BLaER1 treated with 17β-estradiol and CSF1 and Interleukin-3, amounts not matched to agents 10 nM and 100 nM (cell line): Measurements from ENCODE around the gene VGLL4.

Source experiments
- H3K27ac ChIP-seq, 11 experiments: shearing (Covaris generic); formaldehyde crosslinking; 2 replicates each; pipeline ENCODE4 v1.8.1; 2022
- H3K27me3 ChIP-seq, 11 experiments: shearing (Covaris generic); formaldehyde crosslinking; 2 replicates each; pipeline ENCODE4 v1.8.1; 2022
- H3K36me3 ChIP-seq, 11 experiments: shearing (Covaris generic); formaldehyde crosslinking; 2 replicates each; pipeline ENCODE4 v1.8.1; 2022
- H3K4me1 ChIP-seq, 10 experiments: shearing (Covaris generic); formaldehyde crosslinking; 2 replicates each; pipeline ENCODE4 v1.8.1; 2022
- H3K4me2 ChIP-seq, 11 experiments: shearing (Covaris generic); formaldehyde crosslinking; 2 replicates each; pipeline ENCODE4 v1.8.1; 2022
- H3K4me3 ChIP-seq, 10 experiments: shearing (Covaris generic); formaldehyde crosslinking; 2 replicates each; pipeline ENCODE4 v1.8.1; 2022
- H3K9ac ChIP-seq, 11 experiments: shearing (Covaris generic); formaldehyde crosslinking; 2 replicates each; pipeline ENCODE4 v1.8.1; 2022
- H3K9me3 ChIP-seq, 11 experiments: shearing (Covaris generic); formaldehyde crosslinking; replicated peaks in 1 of 11; 2 replicates each; pipeline ENCODE4 v1.8.1; 2022
- H4K20me1 ChIP-seq, 11 experiments: shearing (Covaris generic); formaldehyde crosslinking; 2 replicates each; pipeline ENCODE4 v1.8.1; 2022
- Cebpa-rat ChIP-seq, 11 experiments: shearing (Covaris generic); IDR thresholded peaks; 2 replicates each; pipeline ENCODE4 v1.8.1; 2022

The VGLL4 gene

GRCh38 chr3:11543948-11544387, 99.7 kb downstream of the VGLL4 start:
- Histone ChIP-seq H3K27ac (peak overlapping the region in 1 of 11 experiments; percentile 22; a peak in 1 of 22 replicates), H3K27me3 (no peaks in the 10 kb centered on the region), H3K36me3 (peaks cover 0 to 37% (median 5%) of the 10 kb centered on the region in 11 experiments; a peak in 6 of 22 replicates), H3K4me1 (peaks cover 17 to 51% (median 24%) of the 10 kb centered on the region in 10 experiments), H3K4me3 (no peak overlapping the region), H3K9ac (peak overlapping the region in 5 of 11 experiments; percentile 5 to 53 (median 33); a peak in 3 of 22 replicates), H3K4me2 (peak overlapping the region; percentile 31 to 81 (median 54); a peak in 21 of 22 replicates), H4K20me1 (peaks cover 3 to 96% (median 47%) of the 10 kb centered on the region in 11 experiments; a peak in 19 of 22 replicates), H3K9me3 (no peaks in the 10 kb centered on the region)
- TF ChIP-seq Cebpa-rat (IDR thresholded peaks at IDR 0.05) = no peak

GRCh38 chr3:11543141-11543947, 100.4 kb downstream of the VGLL4 start:
- Histone ChIP-seq H3K4me3 (no peak overlapping the region), H3K27ac (no peak overlapping the region), H3K36me3 (peaks cover 0 to 37% (median 5%) of the 10 kb centered on the region in 11 experiments; a peak in 6 of 22 replicates), H3K9ac (no peak overlapping the region; a peak in 1 of 22 replicates), H4K20me1 (peaks cover 3 to 96% (median 45%) of the 10 kb centered on the region in 11 experiments; a peak in 19 of 22 replicates), H3K9me3 (no peaks in the 10 kb centered on the region), H3K4me1 (peaks cover 11 to 45% (median 20%) of the 10 kb centered on the region in 10 experiments), H3K27me3 (no peaks in the 10 kb centered on the region), H3K4me2 (peak overlapping the region in 4 of 11 experiments; percentile 53 to 81 (median 74); a peak in 7 of 22 replicates)
- no peak for TF ChIP-seq Cebpa-rat (IDR thresholded peaks at IDR 0.05)

DNA sequence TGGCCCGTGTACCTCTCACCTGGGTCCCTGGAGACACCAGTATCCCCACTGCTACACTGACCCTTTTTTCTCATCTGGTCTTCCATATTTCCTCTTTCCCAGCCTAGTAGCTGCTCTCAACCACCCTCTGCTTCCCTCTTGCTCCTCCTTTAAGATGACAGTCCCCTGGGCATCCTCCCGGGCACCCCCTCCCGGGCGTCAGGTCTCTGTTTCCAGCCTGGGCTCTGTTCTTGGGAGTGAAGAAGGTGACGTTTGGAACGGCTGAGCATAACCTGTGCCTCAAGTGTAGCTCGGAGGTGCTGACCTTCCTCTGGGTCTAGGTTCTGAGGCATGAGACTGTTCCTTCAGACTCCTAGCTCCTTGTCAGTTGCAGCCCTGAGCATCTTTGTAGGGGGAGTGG, 101.2 kb downstream of the VGLL4 start:
- H3K36me3 ChIP-seq = peaks cover 0 to 42% (median 0%) of the 10 kb centered on the region in 11 experiments; a peak in 5 of 22 replicates
- H3K4me3 ChIP-seq = no peak overlapping the region
- H3K4me1 ChIP-seq = peaks cover 14 to 38% (median 24%) of the 10 kb centered on the region in 10 experiments
- H3K27me3 ChIP-seq = no peaks in the 10 kb centered on the region
- no peak for TF ChIP-seq Cebpa-rat (IDR thresholded peaks at IDR 0.05)
- H3K4me2 ChIP-seq = peak overlapping the region in 1 of 11 experiments; percentile 81; a peak in 1 of 22 replicates
- H4K20me1 ChIP-seq = peaks cover 3 to 96% (median 45%) of the 10 kb centered on the region in 11 experiments; a peak in 19 of 22 replicates
- no peak overlapping the region for H3K27ac ChIP-seq
- no peaks in the 10 kb centered on the region for H3K9me3 ChIP-seq
- H3K9ac ChIP-seq = no peak overlapping the region

DNA sequence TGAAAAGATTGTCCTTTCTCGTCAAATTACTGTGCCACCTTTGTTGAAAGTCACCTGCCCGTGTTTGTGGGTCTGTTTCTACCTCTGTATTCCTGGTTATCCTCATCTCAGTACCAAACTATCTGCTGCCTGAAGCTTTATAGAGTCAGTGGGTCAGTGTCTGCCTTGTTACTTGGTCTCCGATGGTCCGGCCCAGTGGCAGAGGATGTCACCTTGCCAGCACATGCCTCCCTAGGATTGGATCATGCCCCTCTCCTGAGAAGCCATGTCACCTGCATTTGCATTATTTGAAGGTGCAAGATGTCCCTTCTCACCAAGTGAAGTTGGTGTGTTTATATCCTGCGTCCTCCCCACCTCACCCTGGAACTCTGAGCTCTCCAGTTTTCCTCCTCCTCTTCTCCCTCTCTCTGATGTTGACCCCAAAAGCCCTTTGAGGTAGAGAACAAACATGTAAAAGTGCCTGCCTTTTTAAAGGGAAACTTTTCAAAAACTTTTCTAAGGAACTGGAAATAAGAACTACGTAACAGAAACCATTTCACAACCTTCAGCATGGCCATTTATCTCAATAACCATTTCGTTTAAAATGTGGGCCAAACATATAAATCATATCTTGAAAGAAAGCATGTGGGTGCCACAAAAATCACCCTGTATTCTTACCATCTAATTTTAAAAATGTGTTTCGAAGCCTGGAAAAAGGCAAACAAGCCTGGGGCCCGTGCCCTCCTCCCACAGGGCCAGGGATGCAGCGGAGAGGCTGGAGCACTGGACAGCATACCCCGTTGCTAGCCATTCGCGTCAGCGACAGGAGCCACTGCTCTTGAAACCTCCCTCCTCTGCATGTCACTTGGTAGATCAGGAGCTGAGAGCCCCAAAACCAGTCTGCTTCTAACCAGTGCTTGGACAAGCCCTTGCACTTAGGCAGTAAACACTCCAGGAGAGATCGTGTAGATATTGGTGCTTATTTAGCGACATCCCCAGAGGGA, 102.1 kb downstream of the VGLL4 start:
- Histone ChIP-seq H3K36me3 (peaks cover 0 to 42% (median 0%) of the 10 kb centered on the region in 11 experiments; a peak in 4 of 22 replicates), H3K27me3 (no peaks in the 10 kb centered on the region)

DNA sequence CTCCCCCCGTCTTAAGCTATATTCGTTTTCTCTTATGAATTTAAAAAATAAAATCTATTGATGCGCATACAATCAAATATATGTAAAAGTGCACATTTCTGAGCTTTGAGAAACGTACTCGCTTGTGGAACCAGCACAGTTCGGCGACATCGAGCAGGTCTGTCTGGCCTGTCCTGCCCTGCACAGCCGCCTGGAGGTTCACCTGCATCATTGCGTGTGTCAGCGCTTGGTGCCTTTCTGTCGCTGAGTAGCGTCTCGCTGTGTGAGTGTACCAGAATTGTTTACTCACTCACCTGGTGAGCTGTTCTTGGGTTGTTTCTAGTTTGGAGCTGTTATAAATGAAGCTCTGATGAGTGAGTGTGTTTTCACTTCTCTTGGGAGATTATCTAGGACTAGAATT, 104.0 kb downstream of the VGLL4 start:
- Histone ChIP-seq H3K4me1 (peaks cover 16 to 38% (median 24%) of the 10 kb centered on the region in 10 experiments), H3K4me3 (no peak overlapping the region), H3K4me2 (no peak overlapping the region), H3K27me3 (no peaks in the 10 kb centered on the region), H3K36me3 (peaks cover 0 to 47% (median 0%) of the 10 kb centered on the region in 11 experiments; a peak in 4 of 22 replicates), H3K9ac (no peak overlapping the region), H3K27ac (no peak overlapping the region), H4K20me1 (peaks cover 3 to 96% (median 28%) of the 10 kb centered on the region in 11 experiments; a peak in 17 of 22 replicates), H3K9me3 (no peaks in the 10 kb centered on the region)
- no peak for TF ChIP-seq Cebpa-rat (IDR thresholded peaks at IDR 0.05)

More for the DNA sequence above, 102.1 kb downstream of the VGLL4 start:
- Histone ChIP-seq H3K4me2 (no peak overlapping the region), H3K4me1 (peaks cover 21 to 43% (median 31%) of the 10 kb centered on the region in 10 experiments), H3K9me3 (no peaks in the 10 kb centered on the region), H3K4me3 (no peak overlapping the region), H4K20me1 (peaks cover 3 to 96% (median 40%) of the 10 kb centered on the region in 11 experiments; a peak in 19 of 22 replicates), H3K27ac (no peak overlapping the region), H3K9ac (no peak overlapping the region)
- no peak for TF ChIP-seq Cebpa-rat (IDR thresholded peaks at IDR 0.05)

DNA sequence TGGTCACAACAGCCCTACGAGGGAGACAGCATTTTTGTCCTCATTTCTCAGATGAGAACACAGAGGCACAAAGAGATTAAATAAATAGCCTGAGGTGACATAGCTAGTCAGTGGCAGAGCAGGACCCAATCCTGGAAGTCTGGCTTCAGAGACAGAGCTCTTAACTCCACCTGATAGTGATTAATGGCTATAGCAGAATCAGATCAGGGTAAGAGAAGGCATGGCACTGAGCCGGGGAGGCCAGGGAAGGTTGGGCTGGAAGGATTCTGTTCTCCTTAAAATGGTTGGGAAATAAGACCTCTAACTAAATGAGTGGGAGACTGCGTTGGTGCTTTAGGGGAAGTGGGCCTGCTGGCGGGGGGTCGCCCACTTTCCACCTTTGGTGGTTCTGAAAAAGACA, 104.5 kb downstream of the VGLL4 start:
- no peak overlapping the region for H3K27ac ChIP-seq
- H3K4me2 ChIP-seq = no peak overlapping the region
- H3K36me3 ChIP-seq = peaks cover 0 to 52% (median 0%) of the 10 kb centered on the region in 11 experiments; a peak in 4 of 22 replicates
- H3K4me3 ChIP-seq = no peak overlapping the region
- no peaks in the 10 kb centered on the region for H3K27me3 ChIP-seq
- H3K9ac ChIP-seq = no peak overlapping the region
- no peaks in the 10 kb centered on the region for H3K9me3 ChIP-seq
- no peak for TF ChIP-seq Cebpa-rat (IDR thresholded peaks at IDR 0.05)
- H3K4me1 ChIP-seq = peaks cover 11 to 33% (median 20%) of the 10 kb centered on the region in 10 experiments
- peaks cover 2 to 96% (median 26%) of the 10 kb centered on the region in 11 experiments; a peak in 16 of 22 replicates for H4K20me1 ChIP-seq

- Histone ChIP-seq H3K27me3 (no peaks in the 10 kb centered on the region), H3K27ac (no peak overlapping the region), H4K20me1 (peaks cover 0 to 95% (median 21%) of the 10 kb centered on the region in 11 experiments; a peak in 13 of 22 replicates)
Observed at GRCh38 chr3:11538581-11538980, 105.1 kb downstream of the VGLL4 start.

DNA sequence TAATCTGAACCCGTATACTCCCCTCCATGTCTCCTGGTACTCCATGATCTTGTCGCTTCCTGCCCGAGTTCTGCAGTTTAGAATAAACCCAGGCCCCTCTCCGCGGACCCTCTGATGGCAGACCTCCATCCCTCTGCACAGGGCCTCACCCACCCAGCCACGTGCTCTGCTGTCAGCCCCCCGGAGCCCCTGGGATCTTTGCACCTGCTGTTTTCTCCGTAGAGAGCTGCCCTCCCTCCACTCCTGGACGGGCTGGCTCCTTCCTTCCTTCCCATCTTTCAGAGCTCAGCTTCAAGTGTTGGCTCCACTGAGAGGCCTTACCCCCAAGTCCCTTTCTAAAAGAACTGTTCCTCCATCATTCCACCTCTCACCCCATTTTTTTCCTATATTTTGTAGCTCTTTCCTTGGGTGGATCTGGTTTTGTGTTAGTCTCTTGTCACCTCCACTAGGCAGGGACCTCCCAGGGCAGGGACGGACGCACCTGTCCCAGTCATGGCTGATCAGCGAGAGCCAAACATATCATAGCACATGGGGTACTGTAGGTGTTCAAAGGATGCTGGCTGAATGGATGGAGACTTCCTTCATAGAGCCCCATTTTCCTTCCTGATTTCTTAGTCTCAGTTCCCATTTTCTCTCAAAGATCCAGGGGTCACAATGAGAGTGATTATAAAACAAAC, 106.6 kb downstream of the VGLL4 start:
- Histone ChIP-seq H3K27ac (no peak overlapping the region), H3K27me3 (no peaks in the 10 kb centered on the region), H3K4me1 (peaks cover 7 to 16% (median 11%) of the 10 kb centered on the region in 10 experiments; a peak in 17 of 20 replicates), H3K9ac (no peak overlapping the region), H3K4me2 (peak overlapping the region in 9 of 11 experiments; percentile 2 to 47 (median 18); a peak in 13 of 22 replicates), H3K36me3 (peaks cover 0 to 60% (median 0%) of the 10 kb centered on the region in 11 experiments; a peak in 5 of 22 replicates), H4K20me1 (peaks cover 0 to 93% (median 12%) of the 10 kb centered on the region in 11 experiments; a peak in 12 of 22 replicates), H3K4me3 (no peak overlapping the region), H3K9me3 (no peaks in the 10 kb centered on the region)
- TF ChIP-seq Cebpa-rat (IDR thresholded peaks at IDR 0.05) = no peak

More at GRCh38 chr3:11538581-11538980, 105.1 kb downstream of the VGLL4 start:
- H3K4me2 ChIP-seq = no peak overlapping the region
- peaks cover 7 to 27% (median 15%) of the 10 kb centered on the region in 10 experiments; a peak in 18 of 20 replicates for H3K4me1 ChIP-seq
- H3K36me3 ChIP-seq = peaks cover 0 to 57% (median 0%) of the 10 kb centered on the region in 11 experiments; a peak in 4 of 22 replicates
- no peak overlapping the region for H3K9ac ChIP-seq
- TF ChIP-seq Cebpa-rat (IDR thresholded peaks at IDR 0.05) = no peak
- H3K9me3 ChIP-seq = no peaks in the 10 kb centered on the region
- H3K4me3 ChIP-seq = no peak overlapping the region
